SJCRH30 (cell line): ENCODE results near the gene VANGL1. TPM values are rescaled to one million over a fixed set of nuclear protein-coding genes. Genes with fewer than 3 reads are reported as not detected.
A peak's percentile ranks its signal among the peaks of the same experiment; 100 is the strongest.
"Not testable (repeated sequence)": the region's sequence is repeated elsewhere in the genome, so short reads cannot be mapped to it uniquely, and the experiment has no call there.

Experiments
- DNase-seq, 2 experiments: peaks; one replicate each; pipeline ENCODE4 v3.0.0-alpha.2; 2015 to 2020
- H3K27ac ChIP-seq: fragments of 250-450 bp; sonication (Bioruptor Pico); 2 replicates; pipeline ENCODE4 v1.5.1; 2020; ENCODE audit warnings: mild to moderate bottlenecking, moderate library complexity
- H3K27me3 ChIP-seq: fragments of 250-450 bp; sonication (Bioruptor Pico); 2 replicates; pipeline ENCODE4 v1.5.1; 2020; ENCODE audit warnings: mild to moderate bottlenecking, moderate library complexity
- H3K36me3 ChIP-seq: fragments of 250-450 bp; sonication (Bioruptor Pico); 2 replicates; pipeline ENCODE4 v1.5.1; 2020; ENCODE audit warnings: mild to moderate bottlenecking, moderate library complexity
- H3K4me1 ChIP-seq: fragments of 250-450 bp; sonication (Bioruptor Pico); 2 replicates; pipeline ENCODE4 v1.5.1; 2020; ENCODE audit warnings: mild to moderate bottlenecking, moderate library complexity
- H3K4me3 ChIP-seq: fragments of 250-450 bp; sonication (Bioruptor Pico); 2 replicates; pipeline ENCODE4 v1.5.1; 2020; ENCODE audit warnings: mild to moderate bottlenecking, moderate library complexity
- H3K9me3 ChIP-seq: fragments of 250-450 bp; sonication (Bioruptor Pico); replicated peaks from 2 replicates; pipeline ENCODE4 v1.5.1; 2020; ENCODE audit warnings: mild to moderate bottlenecking, moderate library complexity
- total RNA-seq: library from RNA; depleted of rRNA; stranded (reverse); fragments of >200 nt; shearing (Covaris generic); gene quantifications from 2 replicates; pipeline ENCODE4 v1.2.3, GENCODE V29; 2014

Gene VANGL1
- total RNA-seq, 1 experiment from 2014 or later: 16.2 TPM

DNA sequence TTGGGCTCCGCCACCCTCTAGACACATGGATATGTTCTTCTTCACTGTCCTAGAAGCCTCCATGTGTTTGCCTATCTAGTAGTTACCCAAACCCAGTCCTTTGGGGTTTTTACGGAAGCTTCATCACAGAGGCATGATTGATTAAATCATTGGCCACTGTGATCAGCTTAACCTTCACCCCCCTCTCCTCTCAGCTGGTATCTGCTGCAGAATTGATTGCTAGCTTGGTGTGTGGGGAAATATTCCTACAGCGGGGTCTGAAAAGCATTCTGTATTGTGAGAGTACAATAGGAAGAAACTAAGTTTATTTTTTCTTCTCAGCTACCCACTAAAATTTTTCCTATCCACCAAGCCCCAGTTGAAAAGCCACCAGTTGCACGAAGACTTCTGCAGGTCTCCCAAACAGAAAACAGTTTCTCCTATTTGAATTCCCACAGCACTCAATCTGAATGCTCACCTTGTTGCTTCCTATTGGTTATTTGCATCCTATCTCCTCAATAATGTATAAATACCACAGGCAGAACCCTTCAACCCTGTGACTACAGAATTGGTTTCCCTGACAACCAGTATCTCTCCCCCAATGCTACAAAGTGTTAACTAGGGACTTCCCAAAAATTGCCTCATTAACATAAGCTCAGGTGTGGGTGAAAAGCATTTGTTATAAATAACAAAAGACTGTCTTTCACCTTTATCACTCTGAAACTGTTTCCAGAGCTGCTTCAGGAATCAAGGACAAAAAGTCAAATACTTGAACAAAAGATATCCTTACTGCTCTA, 9.3 kb upstream of the VANGL1 start:
- Histone ChIP-seq H3K27ac (no peak overlapping the region), H3K9me3 (no peaks in the 10 kb centered on the region; the same call in none of the 2 replicates), H3K4me1 (no peaks in the 10 kb centered on the region), H3K4me3 (no peak overlapping the region), H3K36me3 (no peaks in the 10 kb centered on the region), H3K27me3 (no peaks in the 10 kb centered on the region)
- no peak for DNase-seq

DNA sequence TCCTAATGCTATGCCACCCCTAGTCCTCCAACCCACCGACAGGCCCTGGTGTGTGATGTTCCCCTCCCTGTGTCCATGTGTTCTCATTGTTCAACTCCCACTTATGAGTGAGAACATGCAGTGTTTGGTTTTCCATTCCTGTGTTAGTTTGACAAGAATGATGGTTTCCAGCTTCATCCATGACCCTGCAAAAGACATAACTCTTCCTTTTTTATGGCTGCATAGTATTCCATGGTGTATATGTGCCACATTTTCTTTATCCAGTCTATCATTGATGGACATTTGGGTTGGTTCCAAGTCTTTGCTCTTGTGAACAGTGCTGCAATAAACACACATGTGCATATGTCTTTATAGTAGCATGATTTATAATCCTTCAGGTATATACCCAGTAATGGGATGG, 8.2 kb upstream of the VANGL1 start:
- H3K4me1 ChIP-seq, H3K4me3 ChIP-seq, DNase-seq: not testable (repeated sequence)

DNA sequence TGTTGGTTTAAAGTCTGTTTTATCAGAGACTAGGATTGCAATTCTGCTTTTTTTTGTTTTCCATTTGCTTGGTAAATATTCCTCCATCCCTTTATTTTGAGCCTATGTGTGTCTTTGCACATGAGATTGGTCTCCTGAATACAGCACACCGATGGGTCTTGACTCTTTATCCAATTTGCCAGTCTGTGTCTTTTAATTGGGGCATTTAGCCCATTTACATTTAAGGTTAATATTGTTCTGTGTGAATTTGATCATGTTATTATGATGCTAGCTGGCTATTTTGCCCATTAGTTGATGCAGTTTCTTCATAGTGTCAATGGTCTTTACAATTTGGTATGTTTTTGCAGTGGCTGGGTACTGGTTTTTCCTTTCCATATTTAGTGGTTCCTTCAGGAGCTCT, 4.5 kb upstream of the VANGL1 start:
- not testable (repeated sequence) for H3K27ac ChIP-seq, H3K27me3 ChIP-seq, H3K4me1 ChIP-seq, H3K9me3 ChIP-seq, H3K4me3 ChIP-seq, H3K36me3 ChIP-seq, DNase-seq

More for the DNA sequence above, 8.2 kb upstream of the VANGL1 start:
- H3K27ac ChIP-seq, H3K36me3 ChIP-seq, H3K27me3 ChIP-seq, H3K9me3 ChIP-seq: not testable (repeated sequence)

DNA sequence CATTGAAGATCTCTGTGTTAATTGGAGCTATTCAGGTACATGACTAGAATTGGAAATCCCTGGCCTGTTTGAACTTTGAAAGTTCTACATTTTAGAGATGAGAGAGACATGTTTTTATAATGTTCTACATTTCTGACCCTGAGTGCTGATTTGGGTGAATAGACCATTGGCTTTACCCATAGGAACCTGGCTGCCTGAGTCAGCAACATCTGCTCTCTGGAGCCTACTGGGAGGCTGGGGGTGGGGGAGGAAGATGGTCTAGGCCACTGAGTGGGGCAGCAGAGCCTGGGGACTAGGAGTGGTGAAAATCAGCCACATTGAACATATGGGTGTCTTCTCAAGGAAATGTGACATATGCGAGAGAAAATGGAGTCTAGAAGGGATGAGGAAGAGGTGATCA, 1.4 kb upstream of the VANGL1 start:
- DNase-seq: no peak
- H3K4me1 ChIP-seq: peaks cover 4% of the 10 kb centered on the region; the same call in 1 of the 2 replicates
- no peaks in the 10 kb centered on the region for H3K36me3 ChIP-seq
- H3K27ac ChIP-seq: no peak overlapping the region
- H3K9me3 ChIP-seq: no peaks in the 10 kb centered on the region; the same call in none of the 2 replicates
- no peak overlapping the region for H3K4me3 ChIP-seq
- no peaks in the 10 kb centered on the region for H3K27me3 ChIP-seq

DNA sequence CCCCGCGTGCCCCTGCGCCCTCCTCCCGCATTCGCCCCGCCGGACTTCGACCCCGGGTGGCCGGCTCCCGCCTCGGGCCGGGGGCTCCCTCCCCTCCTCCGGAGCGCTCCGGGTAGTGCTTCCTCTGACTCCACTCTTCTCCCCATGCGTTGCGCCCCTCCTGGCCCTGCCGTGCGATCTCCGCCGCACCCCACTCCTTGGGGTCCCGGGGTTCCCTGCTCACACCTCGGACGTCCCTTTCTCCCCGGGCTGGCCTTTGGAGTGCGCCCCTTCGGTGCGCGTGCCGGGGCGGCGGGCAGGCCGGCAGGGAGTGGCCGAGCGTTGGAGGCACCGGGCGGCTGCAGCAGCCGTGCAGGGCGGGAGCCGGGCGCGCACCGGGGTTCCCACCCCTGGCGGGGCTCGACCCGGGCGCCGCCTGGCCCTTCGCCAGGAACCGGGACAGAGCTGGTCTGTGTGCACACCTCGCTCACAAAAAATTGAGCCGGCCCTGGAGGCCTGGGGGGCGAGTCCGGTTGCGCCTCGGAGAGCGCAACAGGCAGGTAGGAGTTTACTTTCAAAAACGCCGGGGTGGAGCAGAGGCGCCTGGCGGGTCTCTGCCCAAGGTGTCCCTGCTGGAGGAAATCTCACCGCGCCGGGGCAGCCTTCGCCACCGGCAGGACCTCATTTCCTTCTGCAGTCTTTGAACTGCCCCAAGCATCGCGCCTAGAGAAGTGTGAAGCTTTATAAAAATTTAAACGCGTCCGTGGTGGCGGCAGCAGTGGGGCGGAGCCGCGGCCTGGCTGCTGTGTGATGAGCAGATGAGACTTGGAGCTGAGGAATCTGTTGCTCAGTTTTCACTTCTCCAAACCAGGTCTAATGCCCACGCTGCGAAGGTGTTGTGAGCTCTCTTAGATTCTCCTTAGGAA, 650 bp downstream of the VANGL1 start:
- Histone ChIP-seq H3K27ac (peak overlapping the region; percentile 30; the same call in 1 of the 2 replicates), H3K4me1 (peaks cover 4% of the 10 kb centered on the region; the same call in 1 of the 2 replicates), H3K9me3 (no peaks in the 10 kb centered on the region; the same call in none of the 2 replicates), H3K36me3 (no peaks in the 10 kb centered on the region), H3K27me3 (no peaks in the 10 kb centered on the region), H3K4me3 (peak overlapping the region; percentile 84)
- DNase-seq: peak; percentile 55 to 70

DNA sequence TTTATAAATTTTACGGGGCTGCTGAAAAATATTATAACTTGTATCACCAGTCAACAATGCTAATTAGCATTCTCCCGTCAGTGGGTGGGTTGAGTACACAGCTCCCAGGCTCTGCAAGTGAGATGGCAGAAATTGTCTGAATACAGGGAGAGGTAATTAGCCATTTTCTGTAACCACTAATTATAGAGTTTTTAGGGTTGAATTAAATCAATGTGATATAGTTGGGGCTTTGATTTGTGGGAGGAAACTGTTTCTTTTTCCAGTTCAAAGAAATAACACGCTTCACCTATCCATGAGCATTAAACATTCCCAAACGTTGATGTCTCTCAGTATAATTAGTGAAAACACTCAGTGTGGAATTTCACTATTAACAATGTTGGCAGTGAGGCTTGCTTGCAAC, 1.5 kb downstream of the VANGL1 start:
- peaks cover 4% of the 10 kb centered on the region; the same call in 1 of the 2 replicates for H3K4me1 ChIP-seq
- no peak for DNase-seq
- no peaks in the 10 kb centered on the region for H3K27me3 ChIP-seq
- H3K27ac ChIP-seq: no peak overlapping the region; the same call in 1 of the 2 replicates
- H3K36me3 ChIP-seq: no peaks in the 10 kb centered on the region
- peak overlapping the region; percentile 84 for H3K4me3 ChIP-seq
- H3K9me3 ChIP-seq: no peaks in the 10 kb centered on the region; the same call in 1 of the 2 replicates

DNA sequence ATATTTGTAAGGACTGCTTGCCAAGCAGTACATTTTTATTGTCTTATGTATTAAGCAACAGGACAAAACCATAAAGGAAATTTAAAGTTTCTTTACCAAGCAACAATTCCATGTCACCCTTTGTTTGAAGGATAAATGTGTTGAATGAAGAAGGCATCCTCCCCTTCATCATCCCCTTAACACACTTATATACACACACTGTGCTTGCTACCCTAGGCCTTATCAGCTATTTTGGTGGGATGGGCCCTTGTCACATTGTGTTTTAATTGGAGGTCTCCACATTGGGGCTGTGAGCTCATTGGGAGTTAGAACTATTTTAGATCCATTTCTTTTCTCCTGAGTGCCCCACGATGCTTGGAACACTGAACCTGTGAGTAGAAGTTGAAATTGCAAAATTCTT, 1.9 kb downstream of the VANGL1 start:
- Histone ChIP-seq H3K27me3 (no peaks in the 10 kb centered on the region), H3K27ac (no peak overlapping the region), H3K9me3 (no peaks in the 10 kb centered on the region; the same call in 1 of the 2 replicates), H3K4me1 (peaks cover 4% of the 10 kb centered on the region; the same call in 1 of the 2 replicates), H3K36me3 (no peaks in the 10 kb centered on the region), H3K4me3 (peak overlapping the region; percentile 84)
- no peak for DNase-seq

DNA sequence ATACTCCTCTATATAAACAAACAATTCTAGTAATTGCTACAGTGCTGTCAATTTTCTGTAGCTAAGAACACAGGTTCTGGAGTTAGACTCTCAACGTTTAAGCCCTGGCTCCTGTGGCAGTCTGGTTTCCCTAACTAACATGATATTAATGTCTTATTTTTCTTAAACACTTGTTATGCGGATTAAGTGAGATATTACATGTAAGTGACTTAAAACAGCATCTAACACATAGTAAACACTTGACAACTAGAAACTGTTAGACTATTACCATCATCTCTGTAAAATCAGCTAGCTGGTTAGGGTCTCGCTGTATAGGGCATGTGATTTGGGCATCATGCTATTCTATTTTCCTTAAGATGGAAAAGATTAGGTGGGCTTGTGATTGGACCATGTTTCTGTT, 2.3 kb downstream of the VANGL1 start:
- DNase-seq: no peak
- Histone ChIP-seq H3K27me3 (no peaks in the 10 kb centered on the region), H3K4me1 (peaks cover 4% of the 10 kb centered on the region; the same call in 1 of the 2 replicates), H3K4me3 (no peak overlapping the region), H3K9me3 (no peaks in the 10 kb centered on the region; the same call in 1 of the 2 replicates), H3K36me3 (no peaks in the 10 kb centered on the region), H3K27ac (no peak overlapping the region)

DNA sequence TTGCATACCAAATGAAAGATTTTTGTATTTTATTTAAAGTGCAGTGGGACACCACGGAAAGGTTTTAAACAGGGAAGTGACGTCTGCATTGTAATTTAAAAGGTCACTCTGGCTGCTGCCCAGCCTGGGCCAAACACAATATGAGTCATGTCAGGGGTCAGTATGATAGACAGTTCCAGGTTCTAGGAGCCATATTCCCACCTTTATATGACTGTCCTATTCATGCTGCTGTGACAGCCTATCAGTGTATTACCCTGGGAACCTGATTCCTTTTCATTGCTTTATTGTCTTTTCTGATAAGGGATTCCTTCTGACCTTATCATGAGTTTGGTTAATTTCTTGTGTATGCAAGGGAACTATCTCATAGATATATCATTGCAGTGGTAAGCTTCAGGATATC, 5.3 kb downstream of the VANGL1 start:
- H3K36me3 ChIP-seq: peaks cover 7% of the 10 kb centered on the region
- H3K4me3 ChIP-seq: no peak overlapping the region
- no peaks in the 10 kb centered on the region for H3K27me3 ChIP-seq
- H3K27ac ChIP-seq: no peak overlapping the region
- no peak for DNase-seq
- H3K4me1 ChIP-seq: peaks cover 8% of the 10 kb centered on the region
- no peaks in the 10 kb centered on the region for H3K9me3 ChIP-seq

DNA sequence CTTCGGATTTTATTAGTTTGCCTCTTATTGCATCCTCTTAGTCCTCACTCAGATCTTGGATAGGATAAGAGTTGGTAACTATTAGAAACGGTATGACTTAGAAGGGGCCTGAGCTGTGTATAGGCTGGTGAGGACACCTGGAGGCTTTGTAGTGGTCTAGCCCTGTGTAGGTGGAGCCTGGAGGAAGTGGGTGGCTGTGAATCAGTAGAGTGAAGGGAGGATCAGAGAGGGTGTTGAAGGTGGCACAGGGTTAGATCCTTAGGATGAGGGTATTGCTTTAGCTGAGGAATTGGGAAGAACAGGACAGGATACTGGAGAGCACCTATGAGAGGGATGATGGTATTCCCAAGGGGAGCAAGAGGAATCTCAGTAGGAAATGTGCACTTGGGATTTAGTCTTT, 5.7 kb downstream of the VANGL1 start:
- H3K27ac ChIP-seq: no peak overlapping the region
- peaks cover 7% of the 10 kb centered on the region for H3K36me3 ChIP-seq
- no peaks in the 10 kb centered on the region for H3K9me3 ChIP-seq
- no peaks in the 10 kb centered on the region for H3K27me3 ChIP-seq
- peaks cover 8% of the 10 kb centered on the region for H3K4me1 ChIP-seq
- DNase-seq: no peak
- no peak overlapping the region for H3K4me3 ChIP-seq

DNA sequence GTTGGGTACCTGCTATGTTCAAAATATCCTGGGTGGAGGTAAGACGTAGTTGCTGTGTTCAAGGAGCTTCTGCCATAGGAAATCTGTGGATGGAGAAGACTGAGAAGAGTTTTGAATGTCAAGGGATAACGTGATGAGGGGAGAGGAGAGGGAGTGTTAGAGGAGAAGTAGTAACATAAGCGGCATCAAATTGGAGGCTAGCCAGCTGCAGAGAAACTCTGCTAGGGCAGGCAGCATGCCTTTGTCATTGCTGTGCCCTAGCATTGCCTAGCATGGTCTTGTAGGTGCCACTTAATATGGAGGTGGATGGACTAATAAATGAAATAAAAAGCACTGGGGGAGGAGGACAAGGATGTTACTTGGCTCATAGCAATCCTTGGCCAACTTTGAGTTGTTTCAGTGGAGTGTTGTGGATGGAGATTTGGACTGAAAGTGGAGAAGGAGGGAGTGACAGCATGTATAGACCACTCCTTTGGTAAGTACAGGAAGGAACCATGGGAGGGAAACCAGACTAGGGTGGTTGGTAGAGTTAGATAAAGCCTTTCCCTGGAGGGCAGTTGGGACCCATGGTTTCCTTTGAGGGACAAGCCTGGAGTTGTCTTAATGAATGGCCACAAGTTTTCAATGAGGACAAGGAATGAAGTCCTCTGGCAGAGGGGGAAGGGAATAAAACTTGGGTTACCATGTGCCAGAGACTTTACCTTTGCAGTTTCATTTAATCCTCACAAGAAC, 6.3 kb downstream of the VANGL1 start:
- Histone ChIP-seq H3K9me3 (no peaks in the 10 kb centered on the region), H3K27me3 (no peaks in the 10 kb centered on the region), H3K4me1 (peaks cover 8% of the 10 kb centered on the region), H3K4me3 (no peak overlapping the region), H3K36me3 (peaks cover 7% of the 10 kb centered on the region), H3K27ac (no peak overlapping the region)
- DNase-seq: no peak

DNA sequence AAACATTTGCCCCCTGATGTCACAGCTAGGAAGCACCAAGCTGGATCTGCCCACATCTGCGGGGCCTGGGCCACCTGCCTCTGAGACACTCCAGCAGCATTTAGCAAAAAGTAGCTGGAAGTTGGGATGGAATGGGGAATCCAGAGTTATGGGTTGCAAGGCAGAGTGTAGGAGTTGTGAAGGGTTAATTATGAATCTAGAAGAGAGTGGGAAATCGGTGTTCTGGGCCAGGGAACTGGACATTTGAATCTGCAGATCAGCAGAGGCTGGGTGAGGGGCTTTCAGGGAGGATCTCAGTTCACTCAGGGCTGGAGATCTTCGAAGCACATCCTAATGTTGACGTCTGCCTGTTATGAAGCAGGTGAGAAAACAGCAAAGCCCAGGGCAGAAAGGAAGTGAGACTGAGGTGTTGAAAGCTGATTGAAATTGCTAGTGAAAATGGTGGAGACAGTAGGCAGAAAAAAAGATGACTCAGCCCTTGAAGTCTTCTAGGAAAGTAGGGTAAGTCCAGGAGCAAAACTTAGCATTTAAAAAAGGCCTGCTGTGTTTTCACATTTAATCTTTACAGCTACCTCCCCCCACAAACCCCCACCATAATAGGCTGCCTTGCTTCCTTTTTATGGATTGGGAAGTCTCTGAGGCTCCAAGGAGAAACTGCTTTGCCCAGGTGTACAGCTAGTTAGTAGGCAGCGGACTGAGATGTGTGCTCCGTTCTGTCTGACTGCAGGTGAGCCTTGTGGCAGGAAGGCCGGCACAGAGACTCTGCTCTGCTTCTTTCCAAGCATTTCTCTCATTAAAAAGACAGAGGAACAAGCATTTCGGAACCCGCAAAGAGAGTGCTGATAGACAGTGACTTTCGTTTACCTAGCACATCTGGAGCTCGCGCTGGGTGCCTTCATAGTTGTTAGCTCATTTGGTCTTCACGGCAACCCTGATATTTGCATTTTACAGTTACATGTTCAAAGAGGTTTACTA, 7.2 kb downstream of the VANGL1 start:
- H3K4me1 ChIP-seq: peaks cover 3% of the 10 kb centered on the region; the same call in 1 of the 2 replicates
- H3K9me3 ChIP-seq: no peaks in the 10 kb centered on the region
- H3K27ac ChIP-seq: no peak overlapping the region
- no peaks in the 10 kb centered on the region for H3K27me3 ChIP-seq
- H3K4me3 ChIP-seq: no peak overlapping the region
- no peak for DNase-seq
- peaks cover 10% of the 10 kb centered on the region for H3K36me3 ChIP-seq

DNA sequence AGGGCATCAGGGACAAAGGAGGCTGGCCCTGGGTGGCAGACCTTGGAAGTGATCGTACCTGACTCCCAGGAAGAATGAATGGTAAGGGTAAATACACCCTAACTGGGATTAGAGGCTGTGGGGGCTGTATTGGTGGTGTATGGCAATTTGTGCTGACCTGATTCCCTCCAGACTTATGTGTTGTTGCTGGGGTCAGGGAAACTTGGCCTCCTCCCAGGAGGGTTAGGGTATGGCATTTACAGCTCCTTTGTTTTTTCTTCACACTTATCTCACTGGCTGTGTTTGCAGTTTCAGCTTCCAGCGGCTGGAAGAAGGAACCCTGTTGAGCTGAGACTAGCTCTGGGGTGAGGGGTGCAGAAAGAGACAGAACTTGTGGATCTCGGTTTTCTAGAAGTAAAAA, 8.2 kb downstream of the VANGL1 start:
- H3K27ac ChIP-seq: no peak overlapping the region
- peaks cover 10% of the 10 kb centered on the region for H3K36me3 ChIP-seq
- peak in 1 of 2 experiments; percentile 15 for DNase-seq
- no peaks in the 10 kb centered on the region for H3K9me3 ChIP-seq
- H3K27me3 ChIP-seq: no peaks in the 10 kb centered on the region
- H3K4me3 ChIP-seq: no peak overlapping the region
- peaks cover 3% of the 10 kb centered on the region; the same call in 1 of the 2 replicates for H3K4me1 ChIP-seq
